ENCODE data around the gene DUT. TPM values are rescaled to one million over a fixed set of nuclear protein-coding genes. Genes with fewer than 3 reads are reported as not detected.

The DUT gene
- polyA plus RNA-seq, 3 donors = 43.8 to 71.9 (median 62.3) TPM

DNA sequence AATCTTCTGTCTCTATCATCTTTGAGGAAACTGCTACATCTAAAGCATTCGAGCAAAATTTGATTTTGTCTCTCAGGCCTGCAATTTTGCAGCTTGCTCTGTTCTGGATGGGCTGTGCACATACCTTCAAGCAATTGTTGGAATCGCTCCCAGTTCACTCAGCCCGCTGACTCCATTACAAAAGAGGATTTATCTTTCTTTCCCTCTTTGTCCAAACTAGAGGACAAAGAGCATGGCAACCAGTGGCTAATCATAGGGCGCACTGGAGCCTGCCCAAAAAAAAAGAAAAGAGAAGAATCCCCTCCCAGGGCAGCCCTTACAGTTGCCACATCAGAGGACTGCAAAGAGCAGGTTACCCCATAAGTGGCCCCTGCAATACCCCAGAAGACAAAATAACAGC is 49.0 kb upstream of the DUT start:
- 94% methylated on average over 4 of the region's 4 CpGs for WGBS (ENCODE audit: insufficient coverage)
- Mint-ChIP-seq H3K4me3 (no peak overlapping the region), H3K9me3 (no peaks in the 10 kb centered on the region), H3K27ac (no peak overlapping the region), H3K4me1 (peaks cover 5% of the 10 kb centered on the region), H3K36me3 (no peaks in the 10 kb centered on the region), H3K27me3 (ENCODE audit: low read depth in 3 of 3) (peaks cover 3 to 6% (median 5%) of the 10 kb centered on the region in 3 donors)
- no peak for DNase-seq
- no peaks in the 10 kb centered on the region for H3K4me1 ChIP-seq (ENCODE audit: control insufficient read depth in 1 of 2, insufficient read depth in 2 of 2, low read length in 2 of 2)
- H3K9me3 ChIP-seq (replicated peaks in 1 of 2; ENCODE audit: control insufficient read depth in 1 of 2, insufficient read depth in 1 of 2, low read length in 2 of 2) = no peaks in the 10 kb centered on the region
- intact Hi-C loops (cut with micrococcal nuclease) = loop anchor here in 1 of 2 donors (10.0 kb wide), 2 partner anchors 1087 to 1967 kb away; no protein-coding TSS in a partner anchor
- H3K27ac ChIP-seq (ENCODE audit: low read depth in 1 of 2, low read length in 2 of 2) = no peak overlapping the region
- no peak overlapping the region for H2AFZ ChIP-seq (ENCODE audit: insufficient read depth, low read depth, low read length, poor library complexity, severe bottlenecking)
- no peaks in the 10 kb centered on the region for H3K36me3 ChIP-seq (replicated peaks in 1 of 2; ENCODE audit: control insufficient read depth in 1 of 2, insufficient read depth in 2 of 2, low read length in 2 of 2)
- H3K79me2 ChIP-seq (ENCODE audit: insufficient read depth, low read length) = no peaks in the 10 kb centered on the region
- no peaks in the 10 kb centered on the region for H3K27me3 ChIP-seq (ENCODE audit: control insufficient read depth in 2 of 2, insufficient read depth in 2 of 2, low read length in 2 of 2)
- no peak overlapping the region for H3K4me2 ChIP-seq (replicated peaks; ENCODE audit: extremely low read depth, low read length, poor library complexity, severe bottlenecking)
- TF ChIP-seq, protein P1, sequence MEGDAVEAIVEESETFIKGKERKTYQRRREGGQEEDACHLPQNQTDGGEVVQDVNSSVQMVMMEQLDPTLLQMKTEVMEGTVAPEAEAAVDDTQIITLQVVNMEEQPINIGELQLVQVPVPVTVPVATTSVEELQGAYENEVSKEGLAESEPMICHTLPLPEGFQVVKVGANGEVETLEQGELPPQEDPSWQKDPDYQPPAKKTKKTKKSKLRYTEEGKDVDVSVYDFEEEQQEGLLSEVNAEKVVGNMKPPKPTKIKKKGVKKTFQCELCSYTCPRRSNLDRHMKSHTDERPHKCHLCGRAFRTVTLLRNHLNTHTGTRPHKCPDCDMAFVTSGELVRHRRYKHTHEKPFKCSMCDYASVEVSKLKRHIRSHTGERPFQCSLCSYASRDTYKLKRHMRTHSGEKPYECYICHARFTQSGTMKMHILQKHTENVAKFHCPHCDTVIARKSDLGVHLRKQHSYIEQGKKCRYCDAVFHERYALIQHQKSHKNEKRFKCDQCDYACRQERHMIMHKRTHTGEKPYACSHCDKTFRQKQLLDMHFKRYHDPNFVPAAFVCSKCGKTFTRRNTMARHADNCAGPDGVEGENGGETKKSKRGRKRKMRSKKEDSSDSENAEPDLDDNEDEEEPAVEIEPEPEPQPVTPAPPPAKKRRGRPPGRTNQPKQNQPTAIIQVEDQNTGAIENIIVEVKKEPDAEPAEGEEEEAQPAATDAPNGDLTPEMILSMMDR (IDR thresholded peaks at IDR 0.05) = no peak
- H3K9ac ChIP-seq (ENCODE audit: insufficient read depth, low read length, poor library complexity, severe bottlenecking) = no peak overlapping the region
- H4K20me1 ChIP-seq (ENCODE audit: insufficient read depth, low read length) = no peaks in the 10 kb centered on the region
- no peak overlapping the region for H3K4me3 ChIP-seq (replicated peaks in 1 of 3; ENCODE audit: low read depth in 2 of 3, low read length in 3 of 3)

DNA sequence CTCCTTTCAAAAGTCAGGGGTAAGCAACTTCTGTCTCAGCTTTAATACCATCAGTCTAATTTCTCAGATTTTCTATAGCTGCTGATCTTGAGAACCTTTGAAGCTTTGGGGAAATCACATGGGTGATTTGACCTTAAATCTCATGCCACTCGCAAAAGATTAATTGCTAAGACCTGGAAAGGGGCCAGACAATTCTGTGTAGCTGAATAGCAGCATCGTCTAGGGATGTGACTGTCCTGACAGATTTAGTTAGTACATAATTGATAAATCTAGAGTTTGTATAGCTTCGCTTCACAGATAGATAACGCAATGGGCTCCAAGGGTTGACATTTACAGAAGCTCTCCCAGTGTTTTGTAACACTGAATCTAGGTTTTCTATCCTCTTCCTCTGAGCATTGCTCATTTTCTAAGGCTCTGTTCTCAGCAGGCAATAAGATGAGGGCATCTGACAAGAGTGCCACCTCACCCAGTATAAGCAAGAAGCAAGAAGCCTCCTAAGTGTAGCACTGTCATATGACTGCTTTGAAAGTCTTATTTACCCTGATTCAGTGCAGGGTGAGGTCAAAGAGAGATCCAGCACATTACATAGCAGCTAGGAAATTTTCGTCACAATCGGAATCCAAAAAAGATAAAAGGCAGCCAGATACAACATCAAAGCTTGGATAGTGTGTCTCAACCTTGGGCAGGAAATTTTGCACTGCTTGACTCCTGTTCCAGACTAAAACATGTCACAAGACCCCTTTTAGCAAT is 47.7 kb upstream of the DUT start:
- no peaks in the 10 kb centered on the region for H3K9me3 Mint-ChIP-seq
- H3K9ac ChIP-seq (ENCODE audit: insufficient read depth, low read length, poor library complexity, severe bottlenecking) = no peak overlapping the region
- H3K4me2 ChIP-seq (replicated peaks; ENCODE audit: extremely low read depth, low read length, poor library complexity, severe bottlenecking) = no peak overlapping the region
- H3K4me3 Mint-ChIP-seq = no peak overlapping the region
- no peak for DNase-seq
- no peaks in the 10 kb centered on the region for H4K20me1 ChIP-seq (ENCODE audit: insufficient read depth, low read length)
- no peaks in the 10 kb centered on the region for H3K4me1 ChIP-seq (ENCODE audit: control insufficient read depth in 1 of 2, insufficient read depth in 2 of 2, low read length in 2 of 2)
- H3K9me3 ChIP-seq (replicated peaks in 1 of 2; ENCODE audit: control insufficient read depth in 1 of 2, insufficient read depth in 1 of 2, low read length in 2 of 2) = no peaks in the 10 kb centered on the region
- TF ChIP-seq, protein P1 (IDR thresholded peaks at IDR 0.05) = no peak
- H3K36me3 Mint-ChIP-seq = no peaks in the 10 kb centered on the region
- WGBS (ENCODE audit: insufficient coverage) = 80% methylated on average over 5 of the region's 6 CpGs
- H3K4me1 Mint-ChIP-seq = peaks cover 5% of the 10 kb centered on the region
- H3K79me2 ChIP-seq (ENCODE audit: insufficient read depth, low read length) = no peaks in the 10 kb centered on the region
- no peak overlapping the region for H3K27ac ChIP-seq (ENCODE audit: low read depth in 1 of 2, low read length in 2 of 2)
- H3K36me3 ChIP-seq (replicated peaks in 1 of 2; ENCODE audit: control insufficient read depth in 1 of 2, insufficient read depth in 2 of 2, low read length in 2 of 2) = no peaks in the 10 kb centered on the region
- no peak overlapping the region for H3K27ac Mint-ChIP-seq
- H3K4me3 ChIP-seq (replicated peaks in 1 of 3; ENCODE audit: low read depth in 2 of 3, low read length in 3 of 3) = no peak overlapping the region
- no peak overlapping the region for H2AFZ ChIP-seq (ENCODE audit: insufficient read depth, low read depth, low read length, poor library complexity, severe bottlenecking)
- no peaks in the 10 kb centered on the region for H3K27me3 ChIP-seq (ENCODE audit: control insufficient read depth in 2 of 2, insufficient read depth in 2 of 2, low read length in 2 of 2)
- intact Hi-C loops (cut with micrococcal nuclease) = loop anchor here in 1 of 2 donors (10.0 kb wide), 2 partner anchors 1089 to 1969 kb away; no protein-coding TSS in a partner anchor
- H3K27me3 Mint-ChIP-seq (ENCODE audit: low read depth in 3 of 3) = peaks cover 3 to 6% (median 5%) of the 10 kb centered on the region in 3 donors
